ENCODE measurements around the gene IGFBP2.
A peak's percentile ranks its signal among the peaks of the same experiment; 100 is the strongest.

The IGFBP2 gene

GRCh38 chr2:216696751-216697560, 63.7 kb downstream of the IGFBP2 start:
- no peak for FAIRE-seq
- no peak for DNase-seq (ENCODE audit: extremely low spot score, insufficient read length, low read depth)

GRCh38 chr2:216698293-216698692, 65.1 kb downstream of the IGFBP2 start:
- DNase-seq (ENCODE audit: extremely low spot score, insufficient read length, low read depth) (no peak), FAIRE-seq (no peak)

GRCh38 chr2:216698895-216699294, 65.7 kb downstream of the IGFBP2 start:
- DNase-seq (ENCODE audit: extremely low spot score, insufficient read length, low read depth): no peak
- peak; percentile 86 for FAIRE-seq

GRCh38 chr2:216700088-216700567, 66.9 kb downstream of the IGFBP2 start:
- FAIRE-seq: no peak

GRCh38 chr2:216700781-216701180, 67.6 kb downstream of the IGFBP2 start:
- DNase-seq (ENCODE audit: extremely low spot score, insufficient read length, low read depth) (no peak), FAIRE-seq (no peak)

More at GRCh38 chr2:216700088-216700567, 66.9 kb downstream of the IGFBP2 start:
- no peak for DNase-seq (ENCODE audit: extremely low spot score, insufficient read length, low read depth)

GRCh38 chr2:216701544-216701943, 68.3 kb downstream of the IGFBP2 start:
- FAIRE-seq (no peak), DNase-seq (ENCODE audit: extremely low spot score, insufficient read length, low read depth) (no peak)

GRCh38 chr2:216702756-216703155, 69.5 kb downstream of the IGFBP2 start:
- no peak for DNase-seq (ENCODE audit: extremely low spot score, insufficient read length, low read depth)
- FAIRE-seq: no peak

- DNase-seq (ENCODE audit: extremely low spot score, insufficient read length, low read depth) (no peak), FAIRE-seq (no peak)
These were observed 77.5 kb downstream of the IGFBP2 start for GRCh38 chr2:216710551-216711301.

- FAIRE-seq (no peak), DNase-seq (ENCODE audit: extremely low spot score, insufficient read length, low read depth) (no peak)
These were observed 78.1 kb downstream of the IGFBP2 start for GRCh38 chr2:216711348-216711747.

GRCh38 chr2:216713691-216714336, 80.6 kb downstream of the IGFBP2 start:
- no peak for DNase-seq (ENCODE audit: extremely low spot score, insufficient read length, low read depth)
- no peak for FAIRE-seq

All from GM18507 (cell line).